Activated naive CD4-positive, alpha-beta T cell treated with anti-CD3 and anti-CD28 coated beads for 36 hours (primary cell): ENCODE results near the gene ATP5F1E. TPM values are rescaled to one million over a fixed set of nuclear protein-coding genes. Genes with fewer than 3 reads are reported as not detected.
"Not testable (repeated sequence)": the region's sequence is repeated elsewhere in the genome, so short reads cannot be mapped to it uniquely, and the experiment has no call there.

Experiments used
- CTCF ChIA-PET: fragments of 350-600 bp; sonication (Branson Sonifier 250); formaldehyde crosslinking; loops from one replicate; lab custom pipeline; 2021; ENCODE audit warnings: antibody characterized with exemption; lab: Charles Lee
- DNase-seq: peaks from one replicate; pipeline ENCODE4 v3.0.0-alpha.2; 2020
- H3K27ac Mint-ChIP-seq: one replicate; pipeline ENCODE4 v1.8.0; 2021; ENCODE audit warnings: mild to moderate bottlenecking, mixed read lengths
- H3K27me3 Mint-ChIP-seq: one replicate; pipeline ENCODE4 v1.8.0; 2021; ENCODE audit warnings: low read depth, mixed read lengths
- H3K36me3 Mint-ChIP-seq: one replicate; pipeline ENCODE4 v1.8.0; 2021; ENCODE audit warnings: low read depth, mixed read lengths
- H3K4me1 Mint-ChIP-seq: one replicate; pipeline ENCODE4 v1.8.0; 2021; ENCODE audit warnings: low read depth, mixed read lengths
- H3K4me3 Mint-ChIP-seq: one replicate; pipeline ENCODE4 v1.8.0; 2021; ENCODE audit warnings: mild to moderate bottlenecking, moderate library complexity, mixed read lengths
- H3K9me3 Mint-ChIP-seq: one replicate; pipeline ENCODE4 v1.8.0; 2021; ENCODE audit warnings: mixed read lengths
- intact Hi-C: fragments of 100-400 bp; cut with micrococcal nuclease; formaldehyde crosslinking; loops from one replicate; pipeline ENCODE4 v1.15.1; 2023
- total RNA-seq, 2 experiments: library from RNA; stranded (reverse); gene quantifications; one replicate each; pipeline ENCODE4 v1.2.3, GENCODE V29; 2021

ATP5F1E gene
- total RNA-seq, 2 experiments from 2014 or later: 74.5 to 86.3 TPM

- intact Hi-C loops: loop anchor here (1.0 to 5.0 kb wide), 4 partner anchors 11 to 120 kb away; partner anchors contain the start of genes ATP5F1E, NELFCD and ZNF831
- H3K27me3 Mint-ChIP-seq: no peaks in the 10 kb centered on the region
- peak overlapping the region; percentile 84 for H3K27ac Mint-ChIP-seq
- no peaks in the 10 kb centered on the region for H3K9me3 Mint-ChIP-seq
- H3K36me3 Mint-ChIP-seq: peaks cover 20% of the 10 kb centered on the region
- peak; percentile 92 for DNase-seq
- H3K4me1 Mint-ChIP-seq: peaks cover 40% of the 10 kb centered on the region
- CTCF ChIA-PET: interaction anchor here (1.2 to 1.8 kb wide), 3 partner anchors 11 to 179 kb away, joined by 6 to 10 read pairs (median 7); partner anchors contain the start of gene ATP5F1E
- peak overlapping the region; percentile 93 for H3K4me3 Mint-ChIP-seq
Measured at GRCh38 chr20:59042796-59043631, 10.9 kb upstream of the ATP5F1E start.

GRCh38 chr20:59042151-59042795 lies 10.1 kb upstream of the ATP5F1E start, which contains the start of gene PRELID3B:
Gene PRELID3B (minus strand): TSS chr20:59042786. CDS start chr20:59042730, 56 bp downstream.
- H3K27me3 Mint-ChIP-seq: no peaks in the 10 kb centered on the region
- peak within 1 kb of the TSS; percentile 89 for H3K27ac Mint-ChIP-seq
- no peaks in the 10 kb centered on the region for H3K9me3 Mint-ChIP-seq
- CTCF ChIA-PET: interaction anchor here (0.7 to 1.2 kb wide), 2 partner anchors 10 to 40 kb away, joined by 3 to 6 read pairs; partner anchors contain the start of gene ATP5F1E
- intact Hi-C loops: loop anchor here (1.0 to 5.0 kb wide), 4 partner anchors 10 to 121 kb away; partner anchors contain the start of genes ATP5F1E, NELFCD and ZNF831
- peaks cover 28% of the 10 kb centered on the region for H3K36me3 Mint-ChIP-seq
- peak within 1 kb of the TSS; percentile 93 for H3K4me3 Mint-ChIP-seq
- peaks cover 43% of the 10 kb centered on the region for H3K4me1 Mint-ChIP-seq
- no peak for DNase-seq

- peak overlapping the region; percentile 93 for H3K4me3 Mint-ChIP-seq
- intact Hi-C loops: loop anchor here (5.0 kb wide), 1 partner anchor 36 kb away; no protein-coding TSS in a partner anchor
- H3K9me3 Mint-ChIP-seq, DNase-seq, H3K27me3 Mint-ChIP-seq: not testable (repeated sequence)
- CTCF ChIA-PET: interaction anchor here (0.7 kb wide), 1 partner anchor 41 kb away, joined by 3 read pairs; no protein-coding TSS in a partner anchor
- H3K36me3 Mint-ChIP-seq: peaks cover 35% of the 10 kb centered on the region
- H3K27ac Mint-ChIP-seq: peak overlapping the region; percentile 89
- peaks cover 50% of the 10 kb centered on the region for H3K4me1 Mint-ChIP-seq
Measured at GRCh38 chr20:59041487-59041886, 9.4 kb upstream of the ATP5F1E start.

GRCh38 chr20:59040667-59041066 lies 8.5 kb upstream of the ATP5F1E start:
- intact Hi-C loops: loop anchor here (5.0 kb wide), 1 partner anchor 37 kb away; no protein-coding TSS in a partner anchor
- H3K36me3 Mint-ChIP-seq: peaks cover 41% of the 10 kb centered on the region
- no peaks in the 10 kb centered on the region for H3K9me3 Mint-ChIP-seq
- H3K4me1 Mint-ChIP-seq: peaks cover 57% of the 10 kb centered on the region
- H3K27ac Mint-ChIP-seq: peak overlapping the region; percentile 89
- H3K27me3 Mint-ChIP-seq: no peaks in the 10 kb centered on the region
- CTCF ChIA-PET: no interaction called here
- peak overlapping the region; percentile 93 for H3K4me3 Mint-ChIP-seq
- DNase-seq: no peak

GRCh38 chr20:59039233-59039632 lies 7.1 kb upstream of the ATP5F1E start:
- intact Hi-C loops: loop anchor here (10.0 kb wide), 2 partner anchors 644 to 734 kb away; partner anchors contain the start of gene RAB22A
- Mint-ChIP-seq H3K9me3 (no peaks in the 10 kb centered on the region), H3K36me3 (peaks cover 48% of the 10 kb centered on the region), H3K27ac (peak overlapping the region; percentile 89), H3K4me1 (peaks cover 64% of the 10 kb centered on the region), H3K4me3 (peak overlapping the region; percentile 93), H3K27me3 (no peaks in the 10 kb centered on the region)
- CTCF ChIA-PET: no interaction called here
- DNase-seq: no peak

- H3K4me3 Mint-ChIP-seq: no peak overlapping the region
- intact Hi-C loops: loop anchor here (10.0 kb wide), 2 partner anchors 643 to 733 kb away; partner anchors contain the start of gene RAB22A
- no peak for DNase-seq
- CTCF ChIA-PET: no interaction called here
- H3K36me3 Mint-ChIP-seq: peaks cover 50% of the 10 kb centered on the region
- H3K4me1 Mint-ChIP-seq: peaks cover 66% of the 10 kb centered on the region
- H3K27me3 Mint-ChIP-seq: no peaks in the 10 kb centered on the region
- peak overlapping the region; percentile 54 for H3K27ac Mint-ChIP-seq
- no peaks in the 10 kb centered on the region for H3K9me3 Mint-ChIP-seq
Measured at GRCh38 chr20:59037386-59037785, 5.3 kb upstream of the ATP5F1E start.

- no peaks in the 10 kb centered on the region for H3K9me3 Mint-ChIP-seq
- intact Hi-C loops: loop anchor here (10.0 kb wide), 2 partner anchors 641 to 731 kb away; partner anchors contain the start of gene RAB22A
- H3K36me3 Mint-ChIP-seq: peaks cover 48% of the 10 kb centered on the region
- no peak for DNase-seq
- peak overlapping the region; percentile 67 for H3K27ac Mint-ChIP-seq
- CTCF ChIA-PET: no interaction called here
- H3K4me1 Mint-ChIP-seq: peaks cover 67% of the 10 kb centered on the region
- no peak overlapping the region for H3K4me3 Mint-ChIP-seq
- no peaks in the 10 kb centered on the region for H3K27me3 Mint-ChIP-seq
Measured at GRCh38 chr20:59035381-59035780, 3.2 kb upstream of the ATP5F1E start.

- peak overlapping the region; percentile 55 for H3K27ac Mint-ChIP-seq
- H3K27me3 Mint-ChIP-seq: no peaks in the 10 kb centered on the region
- CTCF ChIA-PET: interaction anchor here (0.6 to 0.8 kb wide), 2 partner anchors 43 to 135 kb away, joined by 3 to 4 read pairs; no protein-coding TSS in a partner anchor
- DNase-seq: no peak
- intact Hi-C loops: loop anchor here (2.0 to 10.0 kb wide), 4 partner anchors 126 to 729 kb away; partner anchors contain the start of gene RAB22A
- H3K4me1 Mint-ChIP-seq: peaks cover 68% of the 10 kb centered on the region
- peak overlapping the region; percentile 4 for H3K4me3 Mint-ChIP-seq
- no peaks in the 10 kb centered on the region for H3K9me3 Mint-ChIP-seq
- peaks cover 55% of the 10 kb centered on the region for H3K36me3 Mint-ChIP-seq
Measured at GRCh38 chr20:59033616-59034165, 1.6 kb upstream of the ATP5F1E start.

GRCh38 chr20:59033093-59033492 lies 958 bp upstream of the ATP5F1E start:
- CTCF ChIA-PET: interaction anchor here (0.6 kb wide), 1 partner anchor 134 kb away, joined by 4 read pairs; no protein-coding TSS in a partner anchor
- Mint-ChIP-seq H3K4me1 (peaks cover 73% of the 10 kb centered on the region), H3K36me3 (peaks cover 56% of the 10 kb centered on the region)

GRCh38 chr20:59032713-59033059 lies 551 bp upstream of the ATP5F1E start:
- DNase-seq: no peak
- no peaks in the 10 kb centered on the region for H3K27me3 Mint-ChIP-seq
- no peaks in the 10 kb centered on the region for H3K9me3 Mint-ChIP-seq
- H3K4me1 Mint-ChIP-seq: peaks cover 74% of the 10 kb centered on the region
- peak overlapping the region; percentile 91 for H3K27ac Mint-ChIP-seq
- H3K36me3 Mint-ChIP-seq: peaks cover 55% of the 10 kb centered on the region
- peak overlapping the region; percentile 94 for H3K4me3 Mint-ChIP-seq
- intact Hi-C loops: loop anchor here (1.0 to 10.0 kb wide), 9 partner anchors 10 to 728 kb away; partner anchors contain the start of genes CTSZ, NELFCD, PRELID3B and RAB22A
- CTCF ChIA-PET: interaction anchor here (1.6 to 1.9 kb wide), 2 partner anchors 11 to 174 kb away, joined by 5 to 6 read pairs; partner anchors contain the start of gene PRELID3B

More at GRCh38 chr20:59033093-59033492, 958 bp upstream of the ATP5F1E start:
- Mint-ChIP-seq H3K4me3 (peak overlapping the region; percentile 94), H3K27ac (peak overlapping the region; percentile 91), H3K27me3 (no peaks in the 10 kb centered on the region), H3K9me3 (no peaks in the 10 kb centered on the region)
- no peak for DNase-seq
- intact Hi-C loops: loop anchor here (2.0 to 10.0 kb wide), 4 partner anchors 126 to 728 kb away; partner anchors contain the start of gene RAB22A

GRCh38 chr20:59031564-59032022 lies 542 bp downstream of the ATP5F1E start:
- Mint-ChIP-seq H3K9me3 (no peaks in the 10 kb centered on the region), H3K36me3 (peaks cover 51% of the 10 kb centered on the region), H3K27me3 (no peaks in the 10 kb centered on the region), H3K4me1 (peaks cover 75% of the 10 kb centered on the region), H3K4me3 (peak overlapping the region; percentile 94), H3K27ac (peak overlapping the region; percentile 93)
- DNase-seq: peak; percentile 36
- CTCF ChIA-PET: interaction anchor here (0.6 to 1.9 kb wide), 8 partner anchors 12 to 1409 kb away, joined by 3 to 10 read pairs (median 4); partner anchors contain the start of gene PRELID3B
- intact Hi-C loops: loop anchor here (1.0 to 10.0 kb wide), 9 partner anchors 11 to 727 kb away; partner anchors contain the start of genes CTSZ, NELFCD, PRELID3B and RAB22A
